ENCODE measurements around the gene CNOT6. TPM values are rescaled to one million over a fixed set of nuclear protein-coding genes. Genes with fewer than 3 reads are reported as not detected.
"Not testable (repeated sequence)": the region's sequence is repeated elsewhere in the genome, so short reads cannot be mapped to it uniquely, and the experiment has no call there.

CNOT6 gene
- total and polyA plus RNA-seq, 2 donors (not counting 1 experiment from before 2014, with no cell fraction given), result 12.7 to 19.5 TPM

DNA sequence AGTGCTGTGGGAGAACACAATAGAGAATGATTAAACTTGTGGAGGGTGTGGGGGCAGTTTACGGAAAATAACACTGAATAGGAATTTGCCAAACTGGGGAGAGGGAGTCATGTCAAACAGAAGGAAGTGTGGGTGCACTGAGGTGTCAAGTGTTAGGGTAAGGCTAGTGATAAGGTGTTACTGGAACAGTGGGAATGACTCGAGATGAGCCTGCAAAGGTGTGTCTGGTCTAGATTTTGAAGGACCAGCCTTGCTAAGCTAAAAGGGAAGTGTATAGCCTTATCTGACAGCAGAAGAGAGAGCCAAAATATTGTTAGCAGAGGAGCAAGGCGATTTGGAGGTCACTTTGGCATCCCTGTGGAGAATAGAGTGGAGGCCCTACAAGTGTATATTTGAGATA is 4.2 kb downstream of the CNOT6 start:
- H3K9me3 ChIP-seq (ENCODE audit: control insufficient read depth, insufficient read depth, low read depth, low read length), result no peaks in the 10 kb centered on the region
- TF ChIP-seq, protein P1, sequence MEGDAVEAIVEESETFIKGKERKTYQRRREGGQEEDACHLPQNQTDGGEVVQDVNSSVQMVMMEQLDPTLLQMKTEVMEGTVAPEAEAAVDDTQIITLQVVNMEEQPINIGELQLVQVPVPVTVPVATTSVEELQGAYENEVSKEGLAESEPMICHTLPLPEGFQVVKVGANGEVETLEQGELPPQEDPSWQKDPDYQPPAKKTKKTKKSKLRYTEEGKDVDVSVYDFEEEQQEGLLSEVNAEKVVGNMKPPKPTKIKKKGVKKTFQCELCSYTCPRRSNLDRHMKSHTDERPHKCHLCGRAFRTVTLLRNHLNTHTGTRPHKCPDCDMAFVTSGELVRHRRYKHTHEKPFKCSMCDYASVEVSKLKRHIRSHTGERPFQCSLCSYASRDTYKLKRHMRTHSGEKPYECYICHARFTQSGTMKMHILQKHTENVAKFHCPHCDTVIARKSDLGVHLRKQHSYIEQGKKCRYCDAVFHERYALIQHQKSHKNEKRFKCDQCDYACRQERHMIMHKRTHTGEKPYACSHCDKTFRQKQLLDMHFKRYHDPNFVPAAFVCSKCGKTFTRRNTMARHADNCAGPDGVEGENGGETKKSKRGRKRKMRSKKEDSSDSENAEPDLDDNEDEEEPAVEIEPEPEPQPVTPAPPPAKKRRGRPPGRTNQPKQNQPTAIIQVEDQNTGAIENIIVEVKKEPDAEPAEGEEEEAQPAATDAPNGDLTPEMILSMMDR (conservative IDR thresholded peaks at IDR 0.05 in 1 of 2, IDR thresholded peaks at IDR 0.05 in 1 of 2; ENCODE audit: low read depth in 1 of 2, low read length in 2 of 2), result no peak
- no peak for TF ChIP-seq EZH2 (IDR thresholded peaks at IDR 0.05; ENCODE audit: low read length, missing control alignments)
- no peak overlapping the region for H2AFZ ChIP-seq (ENCODE audit: low read length)

DNA sequence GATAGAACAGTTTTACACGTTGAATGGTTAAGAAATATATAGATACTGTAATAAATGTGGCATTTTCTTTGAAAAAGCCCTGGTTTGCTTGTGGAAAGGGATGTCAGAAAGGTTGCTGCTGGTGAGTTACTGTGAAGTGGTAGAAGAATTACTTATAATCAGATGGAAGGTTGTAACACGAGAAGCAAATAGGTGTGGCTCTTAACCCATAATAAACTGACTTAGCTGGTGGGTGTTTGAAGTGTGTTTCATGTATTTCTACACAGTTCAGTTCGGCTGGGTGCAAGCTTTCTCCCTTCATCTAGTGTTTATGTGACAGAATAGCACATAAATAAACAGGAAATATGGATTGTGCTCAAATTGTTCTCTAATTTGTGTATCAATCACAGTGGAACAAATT is 5.5 kb downstream of the CNOT6 start:
- no peak for TF ChIP-seq EZH2 (IDR thresholded peaks at IDR 0.05; ENCODE audit: low read length, missing control alignments)
- TF ChIP-seq, protein P1 (conservative IDR thresholded peaks at IDR 0.05 in 1 of 2, IDR thresholded peaks at IDR 0.05 in 1 of 2; ENCODE audit: low read depth in 1 of 2, low read length in 2 of 2), result no peak
- no peak overlapping the region for H2AFZ ChIP-seq (ENCODE audit: low read length)
- H4K20me1 ChIP-seq (ENCODE audit: control insufficient read depth, extremely low read depth, insufficient read depth, low read length), result no peaks in the 10 kb centered on the region
- no peak overlapping the region for H3K27ac ChIP-seq (ENCODE audit: insufficient read depth, low read length)
- H3K4me2 ChIP-seq (ENCODE audit: extremely low read depth, insufficient read depth, low read length), result no peak overlapping the region
- H3K4me1 ChIP-seq (ENCODE audit: control insufficient read depth, extremely low read depth, insufficient read depth, low read length), result peaks cover 2% of the 10 kb centered on the region
- no peak overlapping the region for H3K9ac ChIP-seq (ENCODE audit: insufficient read depth, low read length)
- DNase-seq (ENCODE audit: low read depth in 2 of 2), result peak in 1 of 2 donors; percentile 31
- H3K9me3 ChIP-seq (ENCODE audit: control insufficient read depth, insufficient read depth, low read depth, low read length), result no peaks in the 10 kb centered on the region
- H3K4me3 ChIP-seq (replicated peaks in 1 of 4; ENCODE audit: control extremely low read depth in 1 of 4, insufficient read depth in 1 of 4, low read depth in 3 of 4, low read length in 4 of 4), result no peak overlapping the region
- H3K79me2 ChIP-seq (ENCODE audit: control insufficient read depth, insufficient read depth, low read length), result peaks cover 80% of the 10 kb centered on the region
- H3K27me3 ChIP-seq (ENCODE audit: control insufficient read depth, insufficient read depth, low read length), result no peaks in the 10 kb centered on the region
- no peaks in the 10 kb centered on the region for H3K36me3 ChIP-seq (ENCODE audit: control insufficient read depth, insufficient read depth, low read length)

More for the DNA sequence above, 4.2 kb downstream of the CNOT6 start:
- no peak overlapping the region for H3K27ac ChIP-seq (ENCODE audit: insufficient read depth, low read length)
- H3K27me3 ChIP-seq (ENCODE audit: control insufficient read depth, insufficient read depth, low read length), result no peaks in the 10 kb centered on the region
- no peak for DNase-seq (ENCODE audit: low read depth in 2 of 2)
- H3K36me3 ChIP-seq (ENCODE audit: control insufficient read depth, insufficient read depth, low read length), result no peaks in the 10 kb centered on the region
- H3K4me1 ChIP-seq (ENCODE audit: control insufficient read depth, extremely low read depth, insufficient read depth, low read length), result peaks cover 2% of the 10 kb centered on the region
- H3K4me2 ChIP-seq (ENCODE audit: extremely low read depth, insufficient read depth, low read length), result no peak overlapping the region
- no peak overlapping the region for H3K4me3 ChIP-seq (replicated peaks in 1 of 4; ENCODE audit: control extremely low read depth in 1 of 4, insufficient read depth in 1 of 4, low read depth in 3 of 4, low read length in 4 of 4)
- no peaks in the 10 kb centered on the region for H4K20me1 ChIP-seq (ENCODE audit: control insufficient read depth, extremely low read depth, insufficient read depth, low read length)
- H3K79me2 ChIP-seq (ENCODE audit: control insufficient read depth, insufficient read depth, low read length), result peaks cover 74% of the 10 kb centered on the region
- H3K9ac ChIP-seq (ENCODE audit: insufficient read depth, low read length), result no peak overlapping the region

DNA sequence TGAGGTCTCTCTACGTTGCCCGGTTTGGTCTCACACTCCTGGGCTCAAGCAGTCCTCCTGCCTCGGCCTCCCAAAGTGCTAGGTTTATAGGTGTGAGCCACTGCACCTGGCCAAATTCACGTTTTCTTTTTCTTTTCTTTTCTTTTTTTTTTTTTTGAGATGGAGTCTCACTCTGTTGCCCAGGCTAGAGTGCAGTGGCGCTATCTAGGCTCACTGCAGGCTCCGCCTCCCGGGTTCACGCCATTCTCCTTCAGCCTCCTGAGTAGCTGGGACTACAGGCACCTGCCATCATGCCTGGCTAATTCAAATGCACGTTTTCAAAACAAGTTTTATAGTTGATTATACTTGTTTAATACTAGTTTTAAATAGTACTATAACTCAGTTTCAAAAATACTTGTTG is 6.1 kb downstream of the CNOT6 start:
- not testable (repeated sequence) for H3K4me1 ChIP-seq (ENCODE audit: control insufficient read depth, extremely low read depth, insufficient read depth, low read length); H3K36me3 ChIP-seq (ENCODE audit: control insufficient read depth, insufficient read depth, low read length); H3K27me3 ChIP-seq (ENCODE audit: control insufficient read depth, insufficient read depth, low read length); H4K20me1 ChIP-seq (ENCODE audit: control insufficient read depth, extremely low read depth, insufficient read depth, low read length); DNase-seq (ENCODE audit: low read depth in 2 of 2); H3K9ac ChIP-seq (ENCODE audit: insufficient read depth, low read length); H3K4me2 ChIP-seq (ENCODE audit: extremely low read depth, insufficient read depth, low read length); H3K27ac ChIP-seq (ENCODE audit: insufficient read depth, low read length); H3K9me3 ChIP-seq (ENCODE audit: control insufficient read depth, insufficient read depth, low read depth, low read length); H3K4me3 ChIP-seq (replicated peaks in 1 of 4; ENCODE audit: control extremely low read depth in 1 of 4, insufficient read depth in 1 of 4, low read depth in 3 of 4, low read length in 4 of 4); H2AFZ ChIP-seq (ENCODE audit: low read length)
- H3K79me2 ChIP-seq (ENCODE audit: control insufficient read depth, insufficient read depth, low read length), result peaks cover 77% of the 10 kb centered on the region

Measured in fibroblast of lung (primary cell).